Spleen (tissue), 11 donors: ENCODE results near the gene VPS26A. TPM values are rescaled to one million over a fixed set of nuclear protein-coding genes. Genes with fewer than 3 reads are reported as not detected.

Experiments
- DNase-seq: peaks from one replicate; pipeline ENCODE4 v3.0.0-alpha.2; 2020
- H3K27ac ChIP-seq, 8 donors: fragments of 200-600 bp; sonication (generic) in 7 of 8; 1 replicate in 4 of 8; 2 replicates in 4 of 8; pipeline versions ENCODE4 v1.5.0 to v1.8.0; 2016 to 2021; ENCODE audit warnings: inconsistent platforms in 4 of 8, mild to moderate bottlenecking in 4 of 8, moderate library complexity in 1 of 8
- H3K27me3 ChIP-seq, 7 donors: fragments of 200-600 bp; sonication (generic) in 6 of 7; replicated peaks in 1 of 7; 1 replicate in 4 of 7; 2 replicates in 3 of 7; pipeline versions ENCODE4 v1.5.0 to v1.8.0; 2016 to 2021; ENCODE audit warnings: inconsistent platforms in 3 of 7, mild to moderate bottlenecking in 1 of 7
- H3K36me3 ChIP-seq, 6 donors: fragments of 200-600 bp; sonication (generic) in 5 of 6; 1 replicate in 4 of 6; 2 replicates in 2 of 6; pipeline versions ENCODE4 v1.5.0 to v1.8.0; 2016 to 2021; ENCODE audit warnings: inconsistent platforms in 2 of 6
- H3K4me1 ChIP-seq, 6 donors: fragments of 200-600 bp; sonication (generic) in 5 of 6; 1 replicate in 3 of 6; 2 replicates in 3 of 6; pipeline versions ENCODE4 v1.5.0 to v1.8.0; 2016 to 2021; ENCODE audit warnings: inconsistent platforms in 3 of 6
- H3K4me3 ChIP-seq, 8 donors: fragments of 200-600 bp; sonication (generic) in 7 of 8; 1 replicate in 4 of 8; 2 replicates in 4 of 8; pipeline versions ENCODE4 v1.5.0 to v1.8.0; 2016 to 2021; ENCODE audit warnings: inconsistent platforms in 4 of 8, mild to moderate bottlenecking in 4 of 8, moderate library complexity in 2 of 8
- H3K9me3 ChIP-seq, 8 donors: fragments of 200-600 bp; sonication (generic) in 7 of 8; 1 replicate in 4 of 8; 2 replicates in 4 of 8; pipeline versions ENCODE4 v1.5.0 to v1.8.0; 2016 to 2021; ENCODE audit warnings: inconsistent platforms in 4 of 8
- POLR2A ChIP-seq, 3 donors: fragments of 450-650 bp; IDR thresholded peaks; one replicate each; pipeline ENCODE4 v1.5.1; 2017; ENCODE audit warnings: antibody characterized with exemption in 3 of 3, mild to moderate bottlenecking in 1 of 3
- POLR2AphosphoS5 ChIP-seq, 3 donors: sonication (generic); formaldehyde crosslinking; IDR thresholded peaks; one replicate each; pipeline ENCODE4 v1.5.1; 2017; ENCODE audit warnings: antibody characterized with exemption in 3 of 3
- WGBS, 5 donors: extraction: QIAGEN DNeasy Blood & Tissue Kit in 3 of 5; methylation state at CpG; one replicate each; pipeline versions ENCODE4 v1.1.5 to v1.1.7; 2013 to 2018; 5-methylcytosine and 5-hydroxymethylcytosine counted together
- intact Hi-C: fragments of 100-400 bp; cut with DNase I; formaldehyde crosslinking; loops from one replicate; pipeline ENCODE4 v1.15.0; 2023; ENCODE audit warnings: low total_unique reads
- polyA plus RNA-seq, 3 donors: library from polyadenylated mRNA; stranded (reverse); fragments of 200-250 nt; gene quantifications; one replicate each; pipeline ENCODE4 v1.2.1, GENCODE V29; 2013
- total RNA-seq, 7 donors: library from RNA; depleted of rRNA in 3 of 7; stranded (reverse); fragments of >200 nt in 3 of 7; fragmentation: NEBNext Ultra II Directional in 4 of 7; extraction: Animal tissue kit (Norgen Biotek cat#: 25700) in 4 of 7; gene quantifications; one replicate each; pipeline versions ENCODE4 v1.1.0 to v1.2.1, GENCODE V29; 2016 to 2021
- TF ChIP-seq, protein P1 (sequence below), 11 experiments: fragments of 200-600 bp in 7 of 11; fragments of 450-650 bp in 4 of 11; sonication (generic) in 4 of 11; IDR thresholded peaks in 8 of 11; conservative IDR thresholded peaks in 3 of 11; 1 replicate in 7 of 11; 2 replicates in 4 of 11; pipeline versions ENCODE4 v1.4.0 to v1.8.0; 2016 to 2021; ENCODE audit warnings: antibody characterized with exemption in 11 of 11, inconsistent platforms in 4 of 11, mild to moderate bottlenecking in 1 of 11
- donor health status: healthy with polysubstance abuse.
- donor health status: DM: no; HTN: no; CAD: no; lungs with moderate emphysema.
- donor health status: DM: no; HTN: no; CAD: no.
- donor health status: Bipolar disorder and iron deficiency.
- donor health status: healthy.
- donor health status: DM: no; HTN: no; CAD: no.
- donor health status: DM: yes; HTN: yes; CAD: no.

The VPS26A gene
- total and polyA plus RNA-seq, 10 donors, result 17.8 to 53.0 (median 32.4) TPM

- 33 to 46% (median 43%) methylated on average over 2 of the region's 2 CpGs for WGBS, 5 donors
- peaks cover 5 to 99% (median 74%) of the 10 kb centered on the region in 6 donors for H3K4me1 ChIP-seq
- TF ChIP-seq POLR2AphosphoS5 (IDR thresholded peaks at IDR 0.05), result no peak
- TF ChIP-seq, protein P1, sequence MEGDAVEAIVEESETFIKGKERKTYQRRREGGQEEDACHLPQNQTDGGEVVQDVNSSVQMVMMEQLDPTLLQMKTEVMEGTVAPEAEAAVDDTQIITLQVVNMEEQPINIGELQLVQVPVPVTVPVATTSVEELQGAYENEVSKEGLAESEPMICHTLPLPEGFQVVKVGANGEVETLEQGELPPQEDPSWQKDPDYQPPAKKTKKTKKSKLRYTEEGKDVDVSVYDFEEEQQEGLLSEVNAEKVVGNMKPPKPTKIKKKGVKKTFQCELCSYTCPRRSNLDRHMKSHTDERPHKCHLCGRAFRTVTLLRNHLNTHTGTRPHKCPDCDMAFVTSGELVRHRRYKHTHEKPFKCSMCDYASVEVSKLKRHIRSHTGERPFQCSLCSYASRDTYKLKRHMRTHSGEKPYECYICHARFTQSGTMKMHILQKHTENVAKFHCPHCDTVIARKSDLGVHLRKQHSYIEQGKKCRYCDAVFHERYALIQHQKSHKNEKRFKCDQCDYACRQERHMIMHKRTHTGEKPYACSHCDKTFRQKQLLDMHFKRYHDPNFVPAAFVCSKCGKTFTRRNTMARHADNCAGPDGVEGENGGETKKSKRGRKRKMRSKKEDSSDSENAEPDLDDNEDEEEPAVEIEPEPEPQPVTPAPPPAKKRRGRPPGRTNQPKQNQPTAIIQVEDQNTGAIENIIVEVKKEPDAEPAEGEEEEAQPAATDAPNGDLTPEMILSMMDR (IDR thresholded peaks at IDR 0.05 in 8 of 11, conservative IDR thresholded peaks at IDR 0.05 in 3 of 11), result no peak
- no peak for TF ChIP-seq POLR2A (IDR thresholded peaks at IDR 0.05)
These were observed 27.9 kb upstream of the VPS26A start for GRCh38 chr10:69096045-69096444.

DNA sequence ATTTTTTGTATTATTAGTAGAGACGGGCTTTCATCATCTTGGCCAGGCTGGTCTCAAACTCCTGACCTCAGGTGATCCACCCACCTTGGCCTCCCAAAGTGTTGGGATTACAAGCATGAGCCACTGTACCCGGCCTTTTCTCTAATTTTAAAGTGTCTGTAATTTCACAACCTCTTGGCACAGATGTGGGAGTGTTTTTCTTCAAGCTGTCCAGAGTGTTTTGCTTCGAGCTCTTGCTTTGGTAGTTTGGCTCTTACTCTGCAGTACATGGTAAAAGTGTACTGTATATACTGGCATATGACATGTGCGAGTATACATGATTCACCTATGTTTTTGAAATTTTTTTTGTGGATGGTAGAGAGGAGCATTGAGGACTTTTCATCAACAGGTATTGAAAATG is 26.2 kb upstream of the VPS26A start:
- peaks cover 0 to 87% (median 37%) of the 10 kb centered on the region in 6 donors for H3K36me3 ChIP-seq
- no peaks in the 10 kb centered on the region for H3K27me3 ChIP-seq
- intact Hi-C loops, result no loop called here
- H3K4me3 ChIP-seq, result no peak overlapping the region
- no peak overlapping the region for H3K27ac ChIP-seq
- no peaks in the 10 kb centered on the region for H3K9me3 ChIP-seq
- 63 to 83% (median 78%) methylated on average over 4 of the region's 4 CpGs for WGBS, 5 donors
- TF ChIP-seq, protein P1 (IDR thresholded peaks at IDR 0.05 in 8 of 11, conservative IDR thresholded peaks at IDR 0.05 in 3 of 11), result no peak
- TF ChIP-seq POLR2A (IDR thresholded peaks at IDR 0.05) (no peak), POLR2AphosphoS5 (IDR thresholded peaks at IDR 0.05) (no peak)
- H3K4me1 ChIP-seq, result peaks cover 4 to 100% (median 70%) of the 10 kb centered on the region in 6 donors
- DNase-seq, result no peak

More at GRCh38 chr10:69096045-69096444, 27.9 kb upstream of the VPS26A start:
- H3K9me3 ChIP-seq, result no peaks in the 10 kb centered on the region
- H3K4me3 ChIP-seq, result no peak overlapping the region
- no peak for DNase-seq
- intact Hi-C loops, result no loop called here
- peaks cover 0 to 70% (median 30%) of the 10 kb centered on the region in 6 donors for H3K36me3 ChIP-seq
- no peaks in the 10 kb centered on the region for H3K27me3 ChIP-seq
- peak overlapping the region in 4 of 8 donors; percentile 9 to 96 (median 17) for H3K27ac ChIP-seq

DNA sequence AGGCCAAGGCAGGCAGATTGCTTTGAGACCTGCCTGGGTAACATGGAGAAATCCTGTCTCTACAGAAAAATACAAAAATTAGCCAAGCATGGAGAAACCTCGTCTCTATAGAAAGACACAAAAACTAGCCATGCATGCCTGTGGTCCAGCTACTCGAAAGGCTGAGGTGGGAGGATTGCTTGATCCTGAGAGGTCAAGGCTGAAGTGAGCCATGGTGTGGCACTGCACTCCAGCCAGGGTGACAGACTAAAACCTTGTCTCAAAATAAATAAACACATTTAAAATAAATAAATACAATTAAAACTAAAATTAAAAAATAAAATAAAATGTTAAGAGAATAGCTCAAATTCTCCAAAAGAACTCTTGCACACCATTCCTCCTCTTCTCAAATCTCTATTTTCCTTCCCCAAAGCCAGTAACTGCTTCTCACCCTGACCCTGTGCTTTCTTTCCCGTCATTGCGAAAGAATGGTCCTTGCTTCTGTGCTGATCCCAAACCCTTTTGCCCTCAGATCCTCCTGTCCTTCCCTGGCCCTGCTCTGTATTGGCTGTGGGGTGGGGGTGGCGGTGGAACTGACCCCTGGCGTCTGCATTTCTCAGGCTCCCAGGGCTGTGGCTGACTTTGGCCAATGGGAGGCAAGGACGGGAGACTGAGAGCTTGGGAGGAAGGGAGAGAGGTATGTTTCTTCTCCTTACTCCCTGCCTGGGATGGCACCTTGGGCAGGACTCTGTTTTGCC is 23.7 kb upstream of the VPS26A start:
- H3K27me3 ChIP-seq, result no peaks in the 10 kb centered on the region
- no peaks in the 10 kb centered on the region for H3K9me3 ChIP-seq
- peak overlapping the region in 2 of 8 donors; percentile 36 to 52 for H3K27ac ChIP-seq
- no peak for TF ChIP-seq POLR2A (IDR thresholded peaks at IDR 0.05)
- TF ChIP-seq POLR2AphosphoS5 (IDR thresholded peaks at IDR 0.05), result peak in 1 of 3 donors; percentile 47
- 56 to 68% (median 59%) methylated on average over 7 of the region's 7 CpGs for WGBS, 5 donors
- DNase-seq, result no peak
- H3K36me3 ChIP-seq, result peaks cover 3 to 98% (median 55%) of the 10 kb centered on the region in 6 donors
- peaks cover 0 to 87% (median 55%) of the 10 kb centered on the region in 6 donors for H3K4me1 ChIP-seq
- intact Hi-C loops, result no loop called here
- H3K4me3 ChIP-seq, result no peak overlapping the region

DNA sequence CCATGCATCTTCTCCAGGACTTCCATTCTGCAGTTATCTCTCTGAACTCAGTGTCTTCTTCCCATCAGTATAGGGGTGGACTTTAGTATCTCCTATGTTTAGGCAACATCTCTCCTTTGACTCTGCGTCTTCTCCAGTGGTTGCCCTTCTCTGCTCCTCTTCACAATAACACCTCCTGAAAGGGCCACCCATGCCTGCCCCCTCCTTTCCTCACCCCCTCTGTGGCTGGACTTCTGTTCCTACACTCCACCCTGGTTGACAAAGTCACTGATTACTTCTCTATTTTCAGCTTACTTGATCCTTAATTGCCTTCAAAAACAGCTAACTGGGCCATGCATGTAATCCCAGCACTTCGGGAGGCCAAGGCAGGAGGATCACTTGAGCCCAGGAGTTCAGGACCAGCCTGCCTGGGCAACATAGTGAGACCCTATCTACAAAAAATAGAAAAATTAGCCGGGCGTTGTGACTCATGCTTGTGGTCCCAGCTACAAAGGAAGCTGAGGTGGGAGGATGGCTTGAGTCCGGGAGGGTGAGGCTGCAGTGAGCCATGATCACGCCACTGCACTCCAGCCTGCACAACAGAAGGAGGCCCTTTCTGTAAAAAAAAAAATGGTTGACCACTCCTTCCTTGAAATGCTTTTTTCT is 22.4 kb upstream of the VPS26A start:
- Histone ChIP-seq H3K9me3 (no peaks in the 10 kb centered on the region), H3K27ac (peak overlapping the region in 4 of 8 donors; percentile 27 to 56 (median 44)), H3K4me3 (peak overlapping the region in 1 of 8 donors; percentile 12), H3K4me1 (peaks cover 0 to 75% (median 42%) of the 10 kb centered on the region in 6 donors), H3K27me3 (no peaks in the 10 kb centered on the region), H3K36me3 (peaks cover 5 to 95% (median 56%) of the 10 kb centered on the region in 6 donors)
- no peak for DNase-seq
- 43 to 68% (median 56%) methylated on average over 6 of the region's 6 CpGs for WGBS, 5 donors
- intact Hi-C loops, result no loop called here
- TF ChIP-seq POLR2AphosphoS5 (IDR thresholded peaks at IDR 0.05) (peak in 1 of 3 donors; percentile 46), POLR2A (IDR thresholded peaks at IDR 0.05) (no peak)
- TF ChIP-seq, protein P1 (IDR thresholded peaks at IDR 0.05 in 8 of 11, conservative IDR thresholded peaks at IDR 0.05 in 3 of 11), result no peak
